ENCODE data around the gene ADAT1. TPM values are rescaled to one million over a fixed set of nuclear protein-coding genes. Genes with fewer than 3 reads are reported as not detected.

The ADAT1 gene
- total and polyA plus RNA-seq, 2 of the 8 experiments (the other 6 are each of a cell fraction or from before 2014, with no cell fraction given): 30.7 to 44.7 TPM

GRCh38 chr16:75555707-75556430 lies 67.2 kb downstream of the ADAT1 start, which contains the start of gene TMEM231 (continued):
- TF ChIP-seq POLR2A (IDR thresholded peaks at IDR 0.05; ENCODE audit: control extremely low read depth in 1 of 2, low read depth in 2 of 2, low read length in 2 of 2): 0 out of 3 replicates have a peak, but pooled peaks of 1 of the 2 experiments have one; percentile 34
- no peak for TF ChIP-seq SP4 (IDR thresholded peaks at IDR 0.05; ENCODE audit: low read length)
- peak; percentile 16 for TF ChIP-seq ASH2L (IDR thresholded peaks at IDR 0.05; ENCODE audit: low read length)
- TF ChIP-seq CTBP2 (IDR thresholded peaks at IDR 0.05; ENCODE audit: borderline replicate concordance, insufficient read depth, insufficient read length, low read length): no peak
- TF ChIP-seq RFX5 (IDR thresholded peaks at IDR 0.05; ENCODE audit: borderline replicate concordance, low read depth, low read length): peak; percentile 74
- peak; percentile 85 for TF ChIP-seq SAP30 (IDR thresholded peaks at IDR 0.05; ENCODE audit: insufficient read depth, insufficient replicate concordance, low read length)
- no peak for TF ChIP-seq BRCA1 (IDR thresholded peaks at IDR 0.05; ENCODE audit: low read depth, low read length)
- TF ChIP-seq TAF1 (IDR thresholded peaks at IDR 0.05; ENCODE audit: low read depth, low read length): peak; percentile 54; the same call in 1 of the 2 replicates
- TF ChIP-seq RNF2 (IDR thresholded peaks at IDR 0.05; ENCODE audit: borderline replicate concordance, low read depth, low read length, missing control alignments, poor library complexity, severe bottlenecking): no peak
- TF ChIP-seq BACH1 (IDR thresholded peaks at IDR 0.05; ENCODE audit: low read length): no peak
- TF ChIP-seq SIX5 (IDR thresholded peaks at IDR 0.05; ENCODE audit: low read depth, low read length): no peak
- TF ChIP-seq MAFK (IDR thresholded peaks at IDR 0.05; ENCODE audit: low read depth, low read length): no peak
- TF ChIP-seq E2F6 (IDR thresholded peaks at IDR 0.05): peak; percentile 96
- TF ChIP-seq PHF8 (conservative IDR thresholded peaks at IDR 0.05; ENCODE audit: low read depth, low read length): peak; percentile 58
- no peak for TF ChIP-seq SIRT6 (IDR thresholded peaks at IDR 0.05; ENCODE audit: low read length)
- no peak for TF ChIP-seq POU5F1 (IDR thresholded peaks at IDR 0.05; ENCODE audit: low read depth, low read length)
- peak; percentile 65 for TF ChIP-seq MAX (IDR thresholded peaks at IDR 0.05)
- peak; percentile 58; the same call in 1 of the 2 replicates for TF ChIP-seq CREB1 (IDR thresholded peaks at IDR 0.05)
- TF ChIP-seq KDM4A (IDR thresholded peaks at IDR 0.05; ENCODE audit: low read depth, low read length, severe bottlenecking): peak; percentile 26
- TF ChIP-seq CBX8 (IDR thresholded peaks at IDR 0.05; ENCODE audit: borderline replicate concordance, low read depth, low read length): no peak
- TF ChIP-seq KDM1A (IDR thresholded peaks at IDR 0.05; ENCODE audit: borderline replicate concordance, low read length): no peak
- no peak for TF ChIP-seq FOSL1 (IDR thresholded peaks at IDR 0.05; ENCODE audit: insufficient read depth, low read depth, low read length)

All from H1 (cell line).